Activated B cell treated with CpG ODN at 0.5 μM for 24 hours (primary cell): ENCODE results near the gene IGF1R. TPM values are rescaled to one million over a fixed set of nuclear protein-coding genes. Genes with fewer than 3 reads are reported as not detected.

Experiments
- ATAC-seq: fragments of 200-7000 bp; cut with Tn5 transposase; one replicate; pipeline ENCODE4 v1.10.0; 2021; ENCODE audit warnings: low read depth, mild to moderate bottlenecking, moderate library complexity
- CTCF ChIA-PET: fragments of 350-600 bp; sonication (Branson Sonifier 250); formaldehyde crosslinking; loops from one replicate; lab custom pipeline; 2021; ENCODE audit warnings: antibody characterized with exemption; lab: Charles Lee
- POLR2A ChIA-PET: fragments of 350-600 bp; sonication (Branson Sonifier 250); formaldehyde crosslinking; loops from one replicate; lab custom pipeline; 2021; ENCODE audit warnings: antibody characterized with exemption; lab: Charles Lee
- DNase-seq: peaks from one replicate; pipeline ENCODE4 v3.0.0; 2022
- H3K27ac Mint-ChIP-seq: one replicate; pipeline ENCODE4 v1.8.0; 2020; ENCODE audit warnings: mixed read lengths
- H3K27me3 Mint-ChIP-seq: one replicate; pipeline ENCODE4 v1.8.0; 2021; ENCODE audit warnings: mixed read lengths
- H3K36me3 Mint-ChIP-seq: one replicate; pipeline ENCODE4 v1.8.0; 2021; ENCODE audit warnings: low read depth, mixed read lengths
- H3K4me1 Mint-ChIP-seq: one replicate; pipeline ENCODE4 v1.8.0; 2021; ENCODE audit warnings: mixed read lengths
- H3K4me3 Mint-ChIP-seq: one replicate; pipeline ENCODE4 v1.8.0; 2020; ENCODE audit warnings: mild to moderate bottlenecking, mixed read lengths
- H3K9me3 Mint-ChIP-seq: one replicate; pipeline ENCODE4 v1.8.0; 2020; ENCODE audit warnings: mixed read lengths
- intact Hi-C: fragments of 100-400 bp; cut with micrococcal nuclease; formaldehyde crosslinking; loops from one replicate; pipeline ENCODE4 v1.15.1; 2024
- total RNA-seq: library from RNA; stranded (reverse); gene quantifications from 2 replicates; pipeline ENCODE4 v1.2.3, GENCODE V29; 2022
- TF ChIP-seq, protein P1 (sequence below): fragments of 200-600 bp; IDR thresholded peaks from one replicate; pipeline ENCODE4 v1.8.0; 2022; ENCODE audit warnings: antibody characterized with exemption, mild to moderate bottlenecking

IGF1R gene
- total RNA-seq, 1 donor from 2014 or later = 6.7 TPM

- ChIA-PET POLR2A (no interaction called here), CTCF (no interaction called here)
- Mint-ChIP-seq H3K4me1 (no peaks in the 10 kb centered on the region), H3K9me3 (no peaks in the 10 kb centered on the region), H3K27ac (no peak overlapping the region), H3K27me3 (no peaks in the 10 kb centered on the region), H3K4me3 (no peak overlapping the region), H3K36me3 (peaks cover 6% of the 10 kb centered on the region)
- DNase-seq (no peak), ATAC-seq (no peak)
- TF ChIP-seq, protein P1, sequence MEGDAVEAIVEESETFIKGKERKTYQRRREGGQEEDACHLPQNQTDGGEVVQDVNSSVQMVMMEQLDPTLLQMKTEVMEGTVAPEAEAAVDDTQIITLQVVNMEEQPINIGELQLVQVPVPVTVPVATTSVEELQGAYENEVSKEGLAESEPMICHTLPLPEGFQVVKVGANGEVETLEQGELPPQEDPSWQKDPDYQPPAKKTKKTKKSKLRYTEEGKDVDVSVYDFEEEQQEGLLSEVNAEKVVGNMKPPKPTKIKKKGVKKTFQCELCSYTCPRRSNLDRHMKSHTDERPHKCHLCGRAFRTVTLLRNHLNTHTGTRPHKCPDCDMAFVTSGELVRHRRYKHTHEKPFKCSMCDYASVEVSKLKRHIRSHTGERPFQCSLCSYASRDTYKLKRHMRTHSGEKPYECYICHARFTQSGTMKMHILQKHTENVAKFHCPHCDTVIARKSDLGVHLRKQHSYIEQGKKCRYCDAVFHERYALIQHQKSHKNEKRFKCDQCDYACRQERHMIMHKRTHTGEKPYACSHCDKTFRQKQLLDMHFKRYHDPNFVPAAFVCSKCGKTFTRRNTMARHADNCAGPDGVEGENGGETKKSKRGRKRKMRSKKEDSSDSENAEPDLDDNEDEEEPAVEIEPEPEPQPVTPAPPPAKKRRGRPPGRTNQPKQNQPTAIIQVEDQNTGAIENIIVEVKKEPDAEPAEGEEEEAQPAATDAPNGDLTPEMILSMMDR = no peak
- intact Hi-C loops = no loop called here
Measured at GRCh38 chr15:98942431-98942830, 294.1 kb downstream of the IGF1R start.

DNA sequence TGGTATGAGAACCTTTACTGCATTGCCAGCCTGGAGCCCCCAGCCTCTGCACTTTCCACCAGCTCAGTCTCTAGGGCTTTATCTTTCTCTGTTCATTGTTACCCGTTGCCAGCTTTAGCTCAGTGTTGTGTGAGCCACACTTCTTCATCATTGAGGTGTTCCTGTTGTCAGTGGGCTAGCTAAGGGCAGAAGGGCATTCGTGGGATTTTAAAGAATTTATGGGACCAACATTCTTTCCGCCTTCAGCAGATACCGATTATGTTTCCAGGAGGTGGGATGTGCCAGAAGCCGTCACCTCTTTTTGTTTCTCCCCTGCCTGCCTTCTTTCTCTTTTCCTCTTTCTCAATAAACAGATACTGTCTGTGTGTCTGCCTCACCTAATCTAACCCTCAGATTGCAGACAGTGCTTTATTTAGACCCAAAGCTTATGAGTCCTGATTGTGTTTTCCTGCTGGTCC lies 294.7 kb downstream of the IGF1R start:
- DNase-seq (no peak), ATAC-seq (no peak)
- peaks cover 6% of the 10 kb centered on the region for H3K36me3 Mint-ChIP-seq
- ChIA-PET POLR2A (no interaction called here), CTCF (no interaction called here)
- intact Hi-C loops = no loop called here
- H3K9me3 Mint-ChIP-seq = no peaks in the 10 kb centered on the region
- no peaks in the 10 kb centered on the region for H3K4me1 Mint-ChIP-seq
- TF ChIP-seq, protein P1 = no peak
- H3K27ac Mint-ChIP-seq = no peak overlapping the region
- H3K27me3 Mint-ChIP-seq = no peaks in the 10 kb centered on the region
- H3K4me3 Mint-ChIP-seq = no peak overlapping the region

DNA sequence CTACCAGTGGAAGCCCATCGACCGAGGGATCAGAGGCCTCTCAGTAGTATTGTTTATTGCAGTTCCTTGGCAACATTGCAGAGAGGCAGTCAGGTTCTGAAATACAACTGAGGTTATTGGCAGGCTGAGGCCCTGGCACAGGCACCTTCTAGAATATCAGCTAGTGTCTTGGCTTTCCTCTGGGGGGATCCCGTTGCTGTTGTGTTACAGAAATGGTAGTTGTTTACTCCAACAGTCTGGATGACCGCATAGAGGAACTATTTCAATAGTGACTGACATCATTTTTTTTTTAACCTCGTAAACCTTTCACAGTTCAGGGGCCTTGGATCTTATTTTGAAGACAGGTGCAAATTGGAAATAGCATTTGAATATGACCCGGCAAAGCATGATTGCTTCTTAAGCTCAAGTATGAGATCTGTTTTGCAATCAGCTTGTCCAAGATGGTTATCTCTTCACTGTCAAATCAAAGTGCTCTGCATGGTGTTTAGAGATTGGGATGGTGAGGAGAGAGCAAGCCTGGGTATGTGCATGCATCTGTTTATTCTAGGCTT lies 295.3 kb downstream of the IGF1R start:
- ATAC-seq = no peak
- CTCF ChIA-PET = no interaction called here

DNA sequence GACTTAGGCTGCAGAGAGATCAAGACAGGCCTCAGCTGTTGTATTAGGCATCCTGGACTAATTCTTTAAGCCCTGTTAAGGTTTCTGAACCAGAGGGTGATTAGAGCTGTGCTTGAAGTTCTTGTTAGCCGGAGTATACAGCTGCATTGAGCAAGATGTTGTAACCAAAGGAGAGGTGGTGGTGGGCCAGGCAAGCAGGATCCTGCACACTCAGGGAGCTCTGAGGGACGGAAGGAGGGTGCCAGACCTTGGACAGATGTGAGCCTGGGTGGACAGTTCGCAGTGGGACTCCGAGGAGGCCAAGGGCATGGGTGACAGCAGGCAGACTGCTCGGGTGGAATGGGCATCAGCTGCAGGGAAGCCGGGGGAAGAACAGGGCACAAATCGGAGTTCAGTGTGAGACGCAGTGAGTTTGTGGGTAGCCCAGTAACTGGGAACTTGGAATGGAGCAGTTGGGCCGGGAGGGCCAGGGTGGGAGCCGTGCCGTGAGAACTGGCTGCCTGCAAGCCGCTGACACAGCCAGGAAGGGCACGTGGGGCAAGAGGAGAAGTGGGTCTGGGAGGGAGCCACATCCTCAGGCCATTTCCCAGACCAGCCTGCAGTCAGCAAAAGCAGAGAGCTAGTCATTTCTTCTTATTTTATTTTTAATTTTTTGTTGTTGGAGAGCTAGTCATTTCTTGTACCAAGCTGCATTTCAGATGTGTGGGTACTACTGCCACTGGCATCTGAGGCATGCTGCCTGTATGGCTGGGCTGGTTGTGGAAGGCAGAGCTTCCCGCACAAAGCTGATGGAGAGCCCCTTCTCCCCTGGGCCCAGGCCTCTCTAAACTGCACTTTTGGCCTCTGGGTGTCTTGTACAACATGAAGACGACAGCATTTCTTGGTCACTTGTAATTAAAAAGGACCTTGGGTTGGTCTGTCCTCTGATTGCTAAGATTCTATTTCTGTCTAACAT lies 298.2 kb downstream of the IGF1R start:
- DNase-seq = no peak
- ChIA-PET CTCF (no interaction called here), POLR2A (no interaction called here)
- Mint-ChIP-seq H3K27me3 (no peaks in the 10 kb centered on the region), H3K4me3 (no peak overlapping the region), H3K4me1 (no peaks in the 10 kb centered on the region), H3K36me3 (peaks cover 9% of the 10 kb centered on the region), H3K27ac (no peak overlapping the region), H3K9me3 (no peaks in the 10 kb centered on the region)
- intact Hi-C loops = no loop called here
- TF ChIP-seq, protein P1 = no peak
- no peak for ATAC-seq

More for the DNA sequence above, 295.3 kb downstream of the IGF1R start:
- Mint-ChIP-seq H3K4me3 (no peak overlapping the region), H3K4me1 (no peaks in the 10 kb centered on the region), H3K9me3 (no peaks in the 10 kb centered on the region), H3K36me3 (peaks cover 5% of the 10 kb centered on the region), H3K27me3 (no peaks in the 10 kb centered on the region), H3K27ac (no peak overlapping the region)
- TF ChIP-seq, protein P1 = no peak
- intact Hi-C loops = no loop called here
- POLR2A ChIA-PET = no interaction called here
- DNase-seq = no peak

DNA sequence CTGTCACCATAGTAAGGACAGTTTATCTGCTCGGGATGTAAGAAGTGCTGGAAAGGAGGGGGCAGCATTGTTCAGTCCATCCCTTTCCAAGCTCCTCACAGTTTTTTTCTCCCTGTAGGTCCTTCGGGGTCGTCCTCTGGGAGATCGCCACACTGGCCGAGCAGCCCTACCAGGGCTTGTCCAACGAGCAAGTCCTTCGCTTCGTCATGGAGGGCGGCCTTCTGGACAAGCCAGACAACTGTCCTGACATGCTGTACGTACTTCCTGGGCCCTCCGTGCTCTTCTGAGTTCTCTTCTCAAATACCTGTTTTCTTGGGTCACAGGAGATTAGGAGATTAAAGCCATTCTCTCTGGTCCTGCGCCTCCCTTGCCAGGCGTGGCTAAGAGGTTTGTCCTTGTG lies 300.1 kb downstream of the IGF1R start:
- Mint-ChIP-seq H3K9me3 (no peaks in the 10 kb centered on the region), H3K27me3 (no peaks in the 10 kb centered on the region), H3K36me3 (peaks cover 9% of the 10 kb centered on the region), H3K4me3 (no peak overlapping the region), H3K27ac (no peak overlapping the region), H3K4me1 (peaks cover 3% of the 10 kb centered on the region)
- ATAC-seq (no peak), DNase-seq (no peak)
- TF ChIP-seq, protein P1 = no peak
- CTCF ChIA-PET = no interaction called here
- intact Hi-C loops = no loop called here
- POLR2A ChIA-PET = no interaction called here
